Peyer's patch (tissue), 4 donors: Measurements from ENCODE around the gene PCAT6.

Experiments
- POLR2A ChIP-seq, 2 donors: fragments of 450-650 bp; IDR thresholded peaks; one replicate each; pipeline ENCODE4 v1.5.1; 2017; ENCODE audit warnings: antibody characterized with exemption in 2 of 2, mild to moderate bottlenecking in 2 of 2, moderate library complexity in 2 of 2
- TF ChIP-seq, protein P1 (sequence below), 6 experiments: fragments of 450-650 bp in 4 of 6; fragments of 200-600 bp in 2 of 6; sonication (generic) in 1 of 6; IDR thresholded peaks; one replicate each; pipeline ENCODE4 v1.5.1; 2017 to 2019; ENCODE audit warnings: antibody characterized with exemption in 6 of 6, mild to moderate bottlenecking in 3 of 6, moderate library complexity in 1 of 6

DNA sequence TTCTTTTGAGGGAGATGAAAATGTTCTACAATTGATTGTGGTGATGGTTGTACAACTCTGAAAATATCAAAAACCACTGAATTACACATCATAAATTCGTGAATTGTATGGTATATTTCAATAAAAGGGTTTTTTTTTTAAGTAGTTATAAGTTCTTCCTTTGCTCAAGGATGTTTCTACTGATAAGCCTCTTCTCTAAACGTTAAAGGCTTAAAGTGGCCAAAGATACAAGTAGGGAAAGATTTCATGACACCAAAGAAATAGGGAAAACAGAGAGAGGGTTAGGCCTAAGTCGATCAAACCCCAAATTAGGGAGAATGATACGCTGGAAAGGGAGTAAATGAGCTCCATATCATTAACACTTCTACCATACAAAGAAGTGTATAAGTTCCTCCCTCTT lies 6.6 kb upstream of the PCAT6 start:
- no peak for TF ChIP-seq POLR2A (IDR thresholded peaks at IDR 0.05)
- TF ChIP-seq, protein P1, sequence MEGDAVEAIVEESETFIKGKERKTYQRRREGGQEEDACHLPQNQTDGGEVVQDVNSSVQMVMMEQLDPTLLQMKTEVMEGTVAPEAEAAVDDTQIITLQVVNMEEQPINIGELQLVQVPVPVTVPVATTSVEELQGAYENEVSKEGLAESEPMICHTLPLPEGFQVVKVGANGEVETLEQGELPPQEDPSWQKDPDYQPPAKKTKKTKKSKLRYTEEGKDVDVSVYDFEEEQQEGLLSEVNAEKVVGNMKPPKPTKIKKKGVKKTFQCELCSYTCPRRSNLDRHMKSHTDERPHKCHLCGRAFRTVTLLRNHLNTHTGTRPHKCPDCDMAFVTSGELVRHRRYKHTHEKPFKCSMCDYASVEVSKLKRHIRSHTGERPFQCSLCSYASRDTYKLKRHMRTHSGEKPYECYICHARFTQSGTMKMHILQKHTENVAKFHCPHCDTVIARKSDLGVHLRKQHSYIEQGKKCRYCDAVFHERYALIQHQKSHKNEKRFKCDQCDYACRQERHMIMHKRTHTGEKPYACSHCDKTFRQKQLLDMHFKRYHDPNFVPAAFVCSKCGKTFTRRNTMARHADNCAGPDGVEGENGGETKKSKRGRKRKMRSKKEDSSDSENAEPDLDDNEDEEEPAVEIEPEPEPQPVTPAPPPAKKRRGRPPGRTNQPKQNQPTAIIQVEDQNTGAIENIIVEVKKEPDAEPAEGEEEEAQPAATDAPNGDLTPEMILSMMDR (IDR thresholded peaks at IDR 0.05), result no peak
